SK-N-SH treated with all-trans-retinoic acid at 6 μM for 48 hours (cell line): Measurements from ENCODE around the gene CDK5.

Experiments
- ATAC-seq: fragments of 200-7000 bp; cut with Tn5 transposase; 3 replicates; pipeline ENCODE4 v1.9.1; 2020; ENCODE audit warnings: mild to moderate bottlenecking, moderate library complexity
- ARNTL ChIP-seq: fragments of 450-650 bp; formaldehyde crosslinking; IDR thresholded peaks from 2 replicates; pipeline ENCODE4 v1.5.0; 2020; ENCODE audit warnings: low read depth, mild to moderate bottlenecking, moderate library complexity, borderline replicate concordance
- BACH2 ChIP-seq: fragments of 250-450 bp; sonication (Bioruptor Pico); IDR thresholded peaks from 2 replicates; pipeline ENCODE4 v1.9.0; 2021; ENCODE audit warnings: mild to moderate bottlenecking, borderline replicate concordance
- CREB5 ChIP-seq: fragments of 250-450 bp; sonication (Bioruptor Pico); IDR thresholded peaks from 2 replicates; pipeline ENCODE4 v1.5.1; 2020; ENCODE audit warnings: low read depth, mild to moderate bottlenecking, moderate library complexity
- CSDC2 ChIP-seq: fragments of 250-450 bp; sonication (Bioruptor Pico); IDR thresholded peaks from 2 replicates; pipeline ENCODE4 v1.5.0; 2020; ENCODE audit warnings: mild to moderate bottlenecking, moderate library complexity
- CSRNP3 ChIP-seq: fragments of 250-450 bp; sonication (Bioruptor Pico); IDR thresholded peaks from 2 replicates; pipeline ENCODE4 v1.5.1; 2021; ENCODE audit warnings: mild to moderate bottlenecking, moderate library complexity
- ESRRG ChIP-seq: fragments of 250-450 bp; sonication (Bioruptor Pico); IDR thresholded peaks from 2 replicates; pipeline ENCODE4 v1.6.1; 2021; ENCODE audit warnings: mild to moderate bottlenecking
- GLIS3 ChIP-seq: fragments of 250-450 bp; sonication (Bioruptor Pico); IDR thresholded peaks from 2 replicates; pipeline ENCODE4 v1.5.0; 2020; ENCODE audit warnings: mild to moderate bottlenecking, moderate library complexity
- ISL1 ChIP-seq: fragments of 250-450 bp; sonication (Bioruptor Pico); IDR thresholded peaks from 2 replicates; pipeline ENCODE4 v2.1.2; 2022; ENCODE audit warnings: mild to moderate bottlenecking, moderate library complexity
- OSR1 ChIP-seq: fragments of 250-450 bp; sonication (Bioruptor Pico); IDR thresholded peaks from 2 replicates; pipeline ENCODE4 v1.8.0; 2022; ENCODE audit warnings: moderate library complexity, mild to moderate bottlenecking, inconsistent platforms
- PATZ1 ChIP-seq: fragments of 250-450 bp; sonication (Bioruptor Pico); IDR thresholded peaks from 2 replicates; pipeline ENCODE4 v1.8.0; 2020; ENCODE audit warnings: mild to moderate bottlenecking, moderate library complexity, borderline replicate concordance
- POU6F1 ChIP-seq: fragments of 250-450 bp; sonication (Bioruptor Pico); IDR thresholded peaks from 2 replicates; pipeline ENCODE4 v1.8.0; 2021; ENCODE audit warnings: low read depth, mild to moderate bottlenecking, moderate library complexity, borderline replicate concordance
- PPARA ChIP-seq: fragments of 250-450 bp; sonication (Bioruptor Pico); IDR thresholded peaks from 2 replicates; pipeline ENCODE4 v1.5.0; 2020; ENCODE audit warnings: mild to moderate bottlenecking, borderline replicate concordance
- RARB ChIP-seq: fragments of 250-450 bp; sonication (Bioruptor Pico); IDR thresholded peaks from 2 replicates; pipeline ENCODE4 v1.8.0; 2021; ENCODE audit warnings: mild to moderate bottlenecking, moderate library complexity
- SNAI2 ChIP-seq: fragments of 250-450 bp; sonication (Bioruptor Pico); IDR thresholded peaks from 2 replicates; pipeline ENCODE4 v1.5.0; 2020; ENCODE audit warnings: mild to moderate bottlenecking, moderate library complexity
- TCF4 ChIP-seq: fragments of 250-450 bp; sonication (Bioruptor Pico); IDR thresholded peaks from 2 replicates; pipeline ENCODE4 v1.8.0; 2021; ENCODE audit warnings: mild to moderate bottlenecking, moderate library complexity, borderline replicate concordance
- TOX ChIP-seq: fragments of 250-450 bp; sonication (Bioruptor Pico); IDR thresholded peaks from 2 replicates; pipeline ENCODE4 v1.8.0; 2021; ENCODE audit warnings: mild to moderate bottlenecking, moderate library complexity, borderline replicate concordance
- ZC3H10 ChIP-seq: fragments of 250-450 bp; sonication (Bioruptor Pico); IDR thresholded peaks from 2 replicates; pipeline ENCODE4 v1.5.1; 2021; ENCODE audit warnings: mild to moderate bottlenecking, moderate library complexity
- ZFP30 ChIP-seq: fragments of 450-650 bp; formaldehyde crosslinking; IDR thresholded peaks from 2 replicates; pipeline ENCODE4 v1.5.0; 2022; ENCODE audit warnings: mild to moderate bottlenecking, moderate library complexity
- ZNF70 ChIP-seq: fragments of 450-650 bp; formaldehyde crosslinking; IDR thresholded peaks from 2 replicates; pipeline ENCODE4 v1.5.0; 2020; ENCODE audit warnings: mild to moderate bottlenecking, moderate library complexity
- ZNF8 ChIP-seq: fragments of 450-650 bp; formaldehyde crosslinking; IDR thresholded peaks from 2 replicates; pipeline ENCODE4 v1.5.0; 2020; ENCODE audit warnings: mild to moderate bottlenecking, moderate library complexity
- TF ChIP-seq, protein P1 (sequence below): fragments of 250-450 bp; sonication (Bioruptor Pico); IDR thresholded peaks from 2 replicates; pipeline ENCODE4 v1.5.0; 2020; ENCODE audit warnings: mild to moderate bottlenecking, moderate library complexity

The CDK5 gene

DNA sequence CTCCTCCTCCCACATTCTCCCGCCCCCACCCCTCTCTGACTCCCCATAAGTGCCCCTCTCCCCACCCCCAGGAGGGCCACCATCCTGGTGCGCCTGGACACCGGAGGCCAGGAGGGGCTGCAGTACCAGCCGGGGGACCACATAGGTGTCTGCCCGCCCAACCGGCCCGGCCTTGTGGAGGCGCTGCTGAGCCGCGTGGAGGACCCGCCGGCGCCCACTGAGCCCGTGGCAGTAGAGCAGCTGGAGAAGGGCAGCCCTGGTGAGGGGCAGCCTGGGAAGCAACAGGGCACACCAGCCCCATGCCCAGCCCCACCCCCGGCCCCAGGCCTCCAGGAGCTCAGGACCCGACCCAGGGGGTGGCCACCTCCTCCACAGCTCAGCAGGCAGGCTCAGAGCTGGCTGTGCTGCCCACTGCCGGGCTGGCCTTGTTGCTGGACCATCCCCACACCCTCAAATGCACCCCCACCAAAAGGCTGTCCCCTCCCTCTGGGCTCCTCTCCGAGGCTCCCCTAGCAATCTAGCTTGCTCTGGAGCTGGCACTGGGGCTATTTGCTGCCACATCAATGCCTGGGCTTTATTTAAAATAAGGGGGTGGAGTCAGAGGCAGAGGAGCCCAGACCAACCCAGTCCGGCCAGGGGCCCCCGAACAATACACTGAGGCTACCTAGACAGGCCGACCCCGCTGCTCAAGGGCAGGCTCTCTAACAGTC lies 48.2 kb downstream of the CDK5 start:
- no peak for TF ChIP-seq CREB5
- TF ChIP-seq RARB (CRISPR knock-in tag) = no peak
- TF ChIP-seq BACH2 (CRISPR knock-in tag) = no peak
- TF ChIP-seq ARNTL (CRISPR knock-in tag) = no peak
- ATAC-seq = no peak

DNA sequence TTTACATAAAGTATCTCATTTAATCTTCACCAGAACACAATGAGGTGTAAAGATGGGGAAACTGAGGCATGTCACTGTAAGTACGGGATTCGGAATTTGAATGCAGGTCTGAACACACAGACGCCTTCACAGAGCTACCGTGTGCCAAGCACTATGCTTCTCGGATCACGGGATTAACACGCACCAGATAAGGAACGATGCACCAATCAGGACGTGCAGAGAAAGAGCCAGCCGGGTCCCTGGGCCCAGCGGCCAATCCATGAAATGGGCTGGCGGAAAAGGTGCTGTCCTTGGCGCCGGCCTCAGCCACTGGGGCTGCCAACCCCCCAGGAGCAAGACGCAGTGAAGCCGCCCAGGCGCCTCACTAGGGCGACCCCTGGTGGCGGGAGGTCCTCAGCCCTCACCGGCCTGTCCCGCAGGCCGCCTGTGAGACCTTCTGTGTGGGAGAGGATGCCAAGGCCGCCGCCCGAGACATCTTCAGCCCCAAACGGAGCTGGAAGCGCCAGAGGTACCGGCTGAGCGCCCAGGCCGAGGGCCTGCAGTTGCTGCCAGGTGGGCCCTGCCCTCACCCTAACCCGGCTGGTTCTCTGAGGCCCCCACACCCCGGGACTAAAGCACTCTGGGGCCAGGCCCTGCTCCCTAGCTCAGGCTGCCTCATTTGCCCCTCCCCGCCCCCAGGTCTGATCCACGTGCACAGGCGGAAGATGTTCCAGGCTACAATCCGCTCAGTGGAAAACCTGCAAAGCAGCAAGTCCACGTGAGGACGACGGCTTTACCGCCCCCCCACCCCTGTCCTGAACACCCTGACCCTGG lies 49.0 kb downstream of the CDK5 start:
- no peak for ATAC-seq
- TF ChIP-seq PPARA (no peak), PATZ1 (CRISPR knock-in tag) (peak; percentile 50; the same call in 1 of the 2 replicates), CREB5 (no peak), SNAI2 (no peak)

- ATAC-seq = no peak
- TF ChIP-seq CSDC2 (no peak), SNAI2 (no peak), TCF4 (no peak), ZFP30 (no peak), ESRRG (CRISPR knock-in tag) (no peak), ARNTL (CRISPR knock-in tag) (no peak), ZNF70 (no peak), RARB (CRISPR knock-in tag) (no peak), TOX (CRISPR knock-in tag) (no peak), ISL1 (CRISPR knock-in tag) (no peak), ZNF8 (CRISPR knock-in tag) (no peak), ZC3H10 (CRISPR knock-in tag) (no peak), GLIS3 (CRISPR knock-in tag) (no peak), POU6F1 (no peak), PPARA (no peak), BACH2 (CRISPR knock-in tag) (no peak), CSRNP3 (CRISPR knock-in tag) (no peak), OSR1 (no peak), PATZ1 (CRISPR knock-in tag) (no peak)
- TF ChIP-seq, protein P1, sequence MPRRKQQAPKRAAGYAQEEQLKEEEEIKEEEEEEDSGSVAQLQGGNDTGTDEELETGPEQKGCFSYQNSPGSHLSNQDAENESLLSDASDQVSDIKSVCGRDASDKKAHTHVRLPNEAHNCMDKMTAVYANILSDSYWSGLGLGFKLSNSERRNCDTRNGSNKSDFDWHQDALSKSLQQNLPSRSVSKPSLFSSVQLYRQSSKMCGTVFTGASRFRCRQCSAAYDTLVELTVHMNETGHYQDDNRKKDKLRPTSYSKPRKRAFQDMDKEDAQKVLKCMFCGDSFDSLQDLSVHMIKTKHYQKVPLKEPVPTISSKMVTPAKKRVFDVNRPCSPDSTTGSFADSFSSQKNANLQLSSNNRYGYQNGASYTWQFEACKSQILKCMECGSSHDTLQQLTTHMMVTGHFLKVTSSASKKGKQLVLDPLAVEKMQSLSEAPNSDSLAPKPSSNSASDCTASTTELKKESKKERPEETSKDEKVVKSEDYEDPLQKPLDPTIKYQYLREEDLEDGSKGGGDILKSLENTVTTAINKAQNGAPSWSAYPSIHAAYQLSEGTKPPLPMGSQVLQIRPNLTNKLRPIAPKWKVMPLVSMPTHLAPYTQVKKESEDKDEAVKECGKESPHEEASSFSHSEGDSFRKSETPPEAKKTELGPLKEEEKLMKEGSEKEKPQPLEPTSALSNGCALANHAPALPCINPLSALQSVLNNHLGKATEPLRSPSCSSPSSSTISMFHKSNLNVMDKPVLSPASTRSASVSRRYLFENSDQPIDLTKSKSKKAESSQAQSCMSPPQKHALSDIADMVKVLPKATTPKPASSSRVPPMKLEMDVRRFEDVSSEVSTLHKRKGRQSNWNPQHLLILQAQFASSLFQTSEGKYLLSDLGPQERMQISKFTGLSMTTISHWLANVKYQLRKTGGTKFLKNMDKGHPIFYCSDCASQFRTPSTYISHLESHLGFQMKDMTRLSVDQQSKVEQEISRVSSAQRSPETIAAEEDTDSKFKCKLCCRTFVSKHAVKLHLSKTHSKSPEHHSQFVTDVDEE (CRISPR knock-in tag) = no peak
These were observed 49.6 kb downstream of the CDK5 start for GRCh38 chr7:151008143-151008510.
